AG08395 (cell line): ENCODE results near the gene GASK1A.
"Not testable (repeated sequence)": the region's sequence is repeated elsewhere in the genome, so short reads cannot be mapped to it uniquely, and the experiment has no call there.

Experiments
- DNase-seq: peaks from one replicate; pipeline ENCODE4 v3.0.0; 2012; ENCODE audit warnings: mixed read lengths, low spot score

GASK1A gene

GRCh38 chr3:43062040-43062563 is 83.0 kb downstream of the GASK1A start:
- DNase-seq, result no peak

GRCh38 chr3:43062564-43063040 is 83.5 kb downstream of the GASK1A start:
- no peak for DNase-seq

- DNase-seq, result no peak
These were observed 84.0 kb downstream of the GASK1A start for GRCh38 chr3:43063114-43063513.

- not testable (repeated sequence) for DNase-seq
These were observed 91.6 kb downstream of the GASK1A start for GRCh38 chr3:43070670-43071069.

GRCh38 chr3:43071313-43071893 is 92.3 kb downstream of the GASK1A start:
- no peak for DNase-seq

- no peak for DNase-seq
These were observed 93.2 kb downstream of the GASK1A start for GRCh38 chr3:43072361-43072760.

DNA sequence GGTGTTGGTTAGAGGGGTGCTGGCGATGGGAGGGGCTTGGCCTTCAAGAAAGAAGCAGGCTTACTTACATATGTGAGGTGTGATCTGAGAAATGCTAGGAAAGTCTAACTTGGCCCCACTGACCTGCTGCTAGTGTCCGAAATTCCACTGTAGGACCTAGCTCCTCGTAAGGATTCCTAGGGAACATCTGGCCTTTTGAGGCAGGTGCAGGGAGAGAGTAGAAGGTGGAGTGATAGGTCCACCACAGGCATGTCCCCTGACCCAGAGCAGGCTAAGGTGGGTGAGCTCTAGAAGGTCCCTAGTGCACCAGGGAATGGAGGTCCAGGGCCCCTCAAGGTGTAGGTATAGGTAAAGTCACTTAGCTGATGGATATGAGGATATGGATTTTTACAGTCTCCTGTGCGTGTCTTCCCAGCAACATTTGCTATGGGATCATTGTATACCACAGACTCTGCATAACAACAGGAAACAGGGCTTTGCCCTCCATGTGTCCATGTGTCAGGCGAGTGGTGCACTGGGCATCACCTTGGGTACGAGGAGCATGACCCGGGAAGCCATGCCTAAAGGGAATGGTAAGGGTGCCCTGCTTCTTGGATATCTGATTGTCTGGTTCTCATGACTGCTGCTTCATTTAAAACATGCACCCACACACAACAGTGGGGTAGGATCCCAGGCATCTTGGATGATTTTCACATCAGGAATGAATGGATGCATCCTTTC is 94.2 kb downstream of the GASK1A start:
- DNase-seq, result no peak

DNA sequence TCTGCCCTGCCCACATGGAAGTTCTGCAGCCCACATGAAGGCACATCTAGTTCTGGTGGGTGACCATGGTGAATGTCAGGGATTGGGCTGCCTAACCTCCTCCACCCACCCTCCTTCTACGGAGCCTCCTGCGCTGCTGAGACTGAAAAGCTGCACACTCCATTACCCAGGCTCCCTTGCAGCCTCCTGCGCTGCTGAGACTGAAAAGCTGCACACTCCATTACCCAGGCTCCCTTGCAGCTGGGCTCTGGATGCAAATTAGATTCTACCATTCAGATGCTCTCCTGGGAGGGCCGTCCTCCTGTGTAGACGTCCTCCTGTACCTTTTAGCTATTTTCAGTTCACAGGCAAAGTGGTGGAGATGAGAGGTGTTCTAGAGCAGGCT is 94.7 kb downstream of the GASK1A start:
- DNase-seq, result no peak

GRCh38 chr3:43074482-43074881 is 95.4 kb downstream of the GASK1A start:
- DNase-seq, result no peak

DNA sequence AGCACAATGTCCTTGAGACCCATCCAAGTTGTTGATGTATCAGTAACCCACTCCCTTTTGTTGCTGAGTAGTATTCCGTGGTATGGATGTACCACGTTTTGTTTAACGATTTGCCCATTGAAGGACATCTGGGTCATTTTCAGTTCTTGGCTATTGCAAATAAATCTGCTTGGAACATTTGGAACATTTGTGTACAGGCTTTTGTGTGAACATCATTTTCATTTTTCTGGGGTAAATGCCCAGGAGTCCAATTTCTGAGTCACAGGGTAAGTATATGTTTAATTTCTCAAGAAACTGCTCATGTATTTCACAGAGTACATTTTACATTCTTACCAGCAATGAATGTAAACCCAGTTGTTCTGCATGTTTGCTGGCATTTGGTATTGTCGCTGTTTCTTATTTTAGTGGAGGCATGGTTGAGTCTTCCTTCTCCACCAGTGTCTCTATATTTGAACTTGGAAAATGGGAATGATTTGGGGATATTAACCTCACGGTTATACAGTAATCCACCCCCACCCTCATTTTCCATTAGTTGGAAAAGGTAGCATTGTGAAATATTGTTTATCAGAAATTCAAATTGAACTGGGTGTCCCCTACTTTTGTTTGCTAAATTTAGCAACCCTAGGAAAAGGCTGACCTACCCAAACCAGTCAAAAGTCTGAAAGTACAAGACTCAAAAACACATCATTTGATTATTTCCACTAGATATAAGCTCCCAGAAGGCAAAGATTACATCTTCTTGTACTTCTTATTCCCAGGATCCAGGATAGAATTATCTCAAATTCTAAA is 96.0 kb downstream of the GASK1A start:
- DNase-seq, result no peak

GRCh38 chr3:43075904-43076661 is 97.0 kb downstream of the GASK1A start:
- no peak for DNase-seq

DNA sequence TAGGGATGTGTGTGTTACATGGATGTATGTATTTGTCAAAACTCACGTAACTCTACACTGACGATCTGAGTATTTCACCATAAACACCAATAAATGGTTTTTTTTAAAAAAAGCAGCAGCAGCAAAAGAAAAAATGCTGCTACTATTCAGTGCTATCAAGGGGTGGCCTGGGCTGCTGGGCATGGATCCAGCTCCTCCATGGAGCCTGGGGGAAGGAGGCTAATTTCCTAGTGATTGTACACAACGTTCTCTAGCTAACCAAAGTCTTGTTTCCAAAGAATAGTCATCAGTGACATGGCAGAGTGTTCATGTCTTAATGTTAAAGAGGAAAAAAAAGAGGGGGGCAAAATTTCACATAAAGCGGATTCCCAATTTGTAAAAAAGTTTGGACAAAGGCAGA is 97.7 kb downstream of the GASK1A start:
- no peak for DNase-seq

GRCh38 chr3:43077261-43077660 is 98.2 kb downstream of the GASK1A start:
- DNase-seq, result no peak

- no peak for DNase-seq
These were observed 98.6 kb downstream of the GASK1A start for GRCh38 chr3:43077707-43078106.

- DNase-seq, result no peak
These were observed 100.6 kb downstream of the GASK1A start for GRCh38 chr3:43079536-43080332.

DNA sequence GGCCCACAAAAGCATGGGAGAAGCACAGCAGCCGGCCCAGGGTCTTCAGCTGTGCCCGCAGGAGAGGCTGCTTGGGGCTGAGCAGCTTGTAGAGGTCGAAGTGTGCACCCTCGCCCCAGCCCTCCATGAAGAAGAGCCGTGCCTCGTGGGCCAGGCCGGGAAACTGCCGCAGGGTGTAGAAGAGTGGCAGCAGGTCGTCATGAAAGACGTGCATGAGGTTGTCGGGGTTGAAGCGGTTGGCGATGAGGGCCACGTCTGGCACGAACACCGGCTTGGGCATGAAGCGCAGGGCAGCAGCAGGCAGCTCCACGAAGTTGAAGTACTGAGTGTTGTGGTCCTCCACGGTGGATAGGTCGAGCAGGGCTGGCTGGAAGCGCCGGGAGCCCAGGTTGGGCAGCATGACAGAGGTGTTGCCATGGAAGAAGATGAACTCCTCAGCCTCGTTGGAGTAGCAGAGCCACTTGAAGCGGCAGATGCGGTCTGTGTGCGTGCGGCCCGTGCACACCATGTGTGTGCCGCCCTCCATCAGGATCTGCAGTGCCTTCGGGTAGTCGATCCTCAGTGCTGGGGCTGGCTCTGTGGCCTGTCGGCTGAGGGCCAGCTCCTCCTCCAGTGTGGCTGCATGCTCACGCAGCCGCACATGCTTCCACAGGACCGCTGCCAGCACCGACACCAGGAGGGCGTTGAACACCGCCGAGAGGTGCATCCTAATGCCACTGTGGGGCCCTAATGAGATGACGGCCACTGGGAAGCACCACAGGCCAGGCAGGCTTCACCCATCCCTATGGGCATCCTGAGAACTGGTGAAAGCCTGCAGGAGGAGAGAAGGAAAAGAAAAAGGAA is 101.8 kb downstream of the GASK1A start:
- DNase-seq, result no peak

DNA sequence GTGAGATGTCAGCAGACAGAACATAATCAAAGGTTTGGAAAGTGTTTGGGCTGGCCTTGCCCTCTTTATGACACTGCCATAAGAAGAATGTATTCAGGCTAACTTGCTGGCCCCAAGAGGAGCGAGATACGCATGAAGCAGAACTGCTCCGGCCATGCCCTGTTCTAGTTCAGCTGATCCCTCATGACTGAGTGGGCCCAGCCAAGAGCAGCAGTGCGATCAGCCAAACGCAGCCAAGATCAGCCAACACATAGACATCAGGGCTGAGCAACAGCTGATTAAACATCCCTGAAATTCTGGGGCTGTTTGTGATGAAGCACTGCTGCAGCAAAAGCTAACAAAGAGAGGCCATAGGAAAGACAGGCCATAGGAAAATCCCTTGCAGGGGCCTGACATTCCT is 102.7 kb downstream of the GASK1A start:
- DNase-seq, result no peak

DNA sequence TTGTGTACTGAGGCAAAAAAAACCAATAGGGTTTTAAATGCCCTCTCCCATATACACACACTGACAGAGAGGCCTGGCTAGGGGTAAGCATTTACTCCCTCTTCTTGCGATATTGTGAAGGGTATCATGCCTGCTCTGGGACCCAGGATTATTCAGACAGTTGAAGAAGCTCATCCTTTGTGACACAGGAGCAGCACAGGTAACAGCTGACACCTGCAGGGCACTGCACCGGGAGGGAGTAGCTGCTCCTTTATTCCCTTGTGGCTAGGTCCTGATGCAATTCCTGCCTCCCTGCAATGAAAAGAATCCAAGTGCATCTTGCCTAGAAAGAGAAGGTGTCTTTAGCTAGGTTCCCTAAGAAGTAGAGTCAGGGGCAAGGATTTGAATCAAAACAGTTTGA is 103.3 kb downstream of the GASK1A start:
- DNase-seq, result no peak

DNA sequence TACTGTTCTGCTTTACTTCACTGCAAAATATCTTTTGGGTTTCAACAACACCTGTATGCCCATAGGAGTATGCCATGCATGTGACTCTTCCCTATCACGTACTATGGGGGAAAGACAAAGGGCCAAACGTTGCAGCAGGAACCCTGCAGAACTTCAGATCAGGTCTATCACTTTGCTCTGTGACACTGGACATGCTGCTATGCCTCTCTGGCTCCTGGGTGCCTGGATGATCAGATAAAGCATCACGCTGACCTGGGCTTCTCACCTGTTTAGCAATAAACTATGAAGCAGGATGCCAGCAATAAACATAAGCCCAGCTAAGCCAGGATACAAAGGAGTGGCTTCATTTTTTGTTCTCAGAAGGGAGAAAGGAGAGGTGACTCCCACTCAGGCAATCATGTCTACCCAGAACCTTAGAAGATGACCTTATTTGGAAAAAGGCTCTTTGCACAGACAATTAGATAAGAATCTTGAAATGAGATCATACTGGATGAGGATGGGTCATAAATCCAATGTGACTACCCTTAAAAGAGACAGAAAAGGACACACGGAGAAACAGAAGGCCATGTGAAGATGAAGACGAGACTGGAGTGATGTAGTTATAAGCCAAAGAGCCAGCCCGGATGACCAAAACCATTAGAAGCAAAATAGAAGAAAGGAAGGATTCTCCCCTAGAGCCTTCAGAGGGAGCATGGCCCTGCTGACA is 107.5 kb downstream of the GASK1A start:
- DNase-seq, result no peak
